ENCODE data around the gene IDH1. TPM values are rescaled to one million over a fixed set of nuclear protein-coding genes. Genes with fewer than 3 reads are reported as not detected.

IDH1 gene
- total and polyA plus RNA-seq, 2 donors (not counting 1 experiment from before 2014, with no cell fraction given), result 13.9 to 41.4 TPM

- peaks cover 4 to 71% of the 10 kb centered on the region in 2 experiments for H3K36me3 ChIP-seq (replicated peaks in 1 of 2; ENCODE audit: control extremely low read depth in 1 of 2, control insufficient read depth in 1 of 2, extremely low read depth in 1 of 2, insufficient read depth in 2 of 2, low read length in 1 of 2)
- Mint-ChIP-seq H3K27me3 (no peaks in the 10 kb centered on the region), H3K4me3 (no peak overlapping the region), H3K27ac (no peak overlapping the region), H3K4me1 (peaks cover 17% of the 10 kb centered on the region), H3K9me3 (ENCODE audit: insufficient read depth) (peaks cover 5% of the 10 kb centered on the region)
- H3K9ac ChIP-seq (ENCODE audit: low read length), result no peak overlapping the region
- POLR2A ChIA-PET, result no interaction called here
- no peak overlapping the region for H2AFZ ChIP-seq (ENCODE audit: insufficient read depth, low read depth, low read length, poor library complexity, severe bottlenecking)
- CTCF ChIA-PET, result interaction anchor here (1.3 to 1.4 kb wide), 2 partner anchors 9 to 20 kb away, joined by 3 to 4 read pairs; partner anchors contain the start of genes IDH1 and PIKFYVE
- no peak for TF ChIP-seq EZH2 (IDR thresholded peaks at IDR 0.05; ENCODE audit: borderline replicate concordance, insufficient read depth, low read depth, low read length, poor library complexity, severe bottlenecking)
- TF ChIP-seq CTCF (IDR thresholded peaks at IDR 0.05), result no peak
- H3K27ac ChIP-seq (ENCODE audit: low read length in 2 of 2), result peak overlapping the region in 1 of 2 donors; percentile 14
- intact Hi-C loops (cut with micrococcal nuclease), result no loop called here
- ATAC-seq (ENCODE audit: low read depth) (no peak), DNase-seq (no peak)
- H3K4me2 ChIP-seq (replicated peaks; ENCODE audit: low read depth, low read length, poor library complexity, severe bottlenecking), result no peak overlapping the region
- no peak overlapping the region for H3K4me3 ChIP-seq (ENCODE audit: control extremely low read depth in 1 of 5, extremely low read depth in 1 of 5, insufficient read depth in 1 of 5, low read depth in 2 of 5, low read length in 4 of 5)
- H3K79me2 ChIP-seq (ENCODE audit: control insufficient read depth, insufficient read depth, low read length), result peaks cover 86% of the 10 kb centered on the region
- H3K4me1 ChIP-seq (ENCODE audit: control insufficient read depth in 2 of 2, insufficient read depth in 2 of 2, low read length in 2 of 2), result no peaks in the 10 kb centered on the region
- H3K27me3 ChIP-seq (replicated peaks in 1 of 4; ENCODE audit: control extremely low read depth in 1 of 4, control insufficient read depth in 3 of 4, insufficient read depth in 4 of 4, low read length in 3 of 4), result no peaks in the 10 kb centered on the region
- peaks cover 0 to 2% (median 0%) of the 10 kb centered on the region in 3 donors for H3K9me3 ChIP-seq (ENCODE audit: control extremely low read depth in 1 of 3, control insufficient read depth in 2 of 3, insufficient read depth in 1 of 3, low read length in 2 of 3)
- peaks cover 36% of the 10 kb centered on the region for H4K20me1 ChIP-seq (ENCODE audit: control insufficient read depth, insufficient read depth, low read length, poor library complexity, severe bottlenecking)
Observed at GRCh38 chr2:208274748-208275147, 19.9 kb upstream of the IDH1 start.

- no peak overlapping the region for H3K4me3 Mint-ChIP-seq
- Histone ChIP-seq H2AFZ (ENCODE audit: insufficient read depth, low read depth, low read length, poor library complexity, severe bottlenecking) (no peak overlapping the region), H3K4me2 (replicated peaks; ENCODE audit: low read depth, low read length, poor library complexity, severe bottlenecking) (peak overlapping the region; percentile 32), H3K27me3 (replicated peaks in 1 of 4; ENCODE audit: control extremely low read depth in 1 of 4, control insufficient read depth in 3 of 4, insufficient read depth in 4 of 4, low read length in 3 of 4) (no peaks in the 10 kb centered on the region), H4K20me1 (ENCODE audit: control insufficient read depth, insufficient read depth, low read length, poor library complexity, severe bottlenecking) (peaks cover 44% of the 10 kb centered on the region), H3K9ac (ENCODE audit: low read length) (no peak overlapping the region), H3K79me2 (ENCODE audit: control insufficient read depth, insufficient read depth, low read length) (peaks cover 70% of the 10 kb centered on the region), H3K27ac (ENCODE audit: low read length in 2 of 2) (peak overlapping the region in 1 of 2 donors; percentile 55), H3K36me3 (replicated peaks in 1 of 2; ENCODE audit: control extremely low read depth in 1 of 2, control insufficient read depth in 1 of 2, extremely low read depth in 1 of 2, insufficient read depth in 2 of 2, low read length in 1 of 2) (peaks cover 4 to 20% of the 10 kb centered on the region in 2 experiments), H3K4me3 (ENCODE audit: control extremely low read depth in 1 of 5, extremely low read depth in 1 of 5, insufficient read depth in 1 of 5, low read depth in 2 of 5, low read length in 4 of 5) (no peak overlapping the region), H3K4me1 (ENCODE audit: control insufficient read depth in 2 of 2, insufficient read depth in 2 of 2, low read length in 2 of 2) (peaks cover 34 to 42% of the 10 kb centered on the region in 2 donors), H3K9me3 (ENCODE audit: control extremely low read depth in 1 of 3, control insufficient read depth in 2 of 3, insufficient read depth in 1 of 3, low read length in 2 of 3) (no peaks in the 10 kb centered on the region)
- ATAC-seq (ENCODE audit: low read depth) (no peak), DNase-seq (peak; percentile 10)
- peak overlapping the region; percentile 50 for H3K27ac Mint-ChIP-seq
- TF ChIP-seq CTCF (IDR thresholded peaks at IDR 0.05) (no peak), EZH2 (IDR thresholded peaks at IDR 0.05; ENCODE audit: borderline replicate concordance, insufficient read depth, low read depth, low read length, poor library complexity, severe bottlenecking) (no peak)
- H3K9me3 Mint-ChIP-seq (ENCODE audit: insufficient read depth), result no peaks in the 10 kb centered on the region
- H3K27me3 Mint-ChIP-seq, result no peaks in the 10 kb centered on the region
- POLR2A ChIA-PET, result interaction anchor here (0.7 kb wide), 1 partner anchor 28 kb away, joined by 3 read pairs; no protein-coding TSS in a partner anchor
- WGBS (ENCODE audit: insufficient coverage), result 86% methylated on average over 1 of the region's 2 CpGs
- CTCF ChIA-PET, result interaction anchor here (0.6 to 4.8 kb wide), 5 partner anchors 11 to 1554 kb away, joined by 3 to 43 read pairs (median 3); partner anchors contain the start of gene IDH1
- intact Hi-C loops (cut with micrococcal nuclease), result loop anchor here (5.0 to 10.0 kb wide), 5 partner anchors 92 to 1502 kb away; partner anchors contain the start of genes CCNYL1, FASTKD2, MDH1B and PLEKHM3
- peaks cover 41% of the 10 kb centered on the region for H3K4me1 Mint-ChIP-seq
Observed at GRCh38 chr2:208269091-208269490, 14.2 kb upstream of the IDH1 start.

Data from B cell (primary cell).